GM19023 (cell line): ENCODE data around the gene DLGAP3.
"Not testable (repeated sequence)": the region's sequence is repeated elsewhere in the genome, so short reads cannot be mapped to it uniquely, and the experiment has no call there.

Source experiments
- ATAC-seq: cut with Tn5 transposase; IDR thresholded peaks from one replicate; pipeline ENCODE4 v1.9.1; 2021; ENCODE audit warnings: mild to moderate bottlenecking, moderate library complexity; ENCODE audit not compliant: unreplicated experiment

Gene DLGAP3

GRCh38 chr1:34842073-34842472, 87.4 kb downstream of the DLGAP3 start:
- no peak for ATAC-seq

DNA sequence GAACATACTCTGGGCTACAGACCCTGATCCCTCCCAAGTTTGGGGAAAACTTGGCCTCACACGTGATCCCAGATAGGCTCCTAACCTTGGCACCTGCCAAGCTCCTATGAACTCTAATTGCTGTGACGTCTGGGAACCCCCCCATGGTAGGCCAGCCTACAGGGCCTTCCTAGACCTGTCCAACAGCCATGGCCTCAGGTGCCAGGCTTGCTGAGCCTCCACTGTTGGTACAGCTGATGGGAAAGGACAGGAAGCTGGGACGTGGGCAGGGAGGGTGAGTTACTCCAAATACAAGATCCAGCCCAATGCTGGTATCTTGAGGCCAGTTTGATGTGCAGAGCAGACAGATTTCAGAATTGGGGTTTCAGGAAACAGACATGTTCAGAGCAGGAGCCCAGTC, 89.0 kb downstream of the DLGAP3 start:
- no peak for ATAC-seq

GRCh38 chr1:34839526-34840305, 89.7 kb downstream of the DLGAP3 start:
- no peak for ATAC-seq

DNA sequence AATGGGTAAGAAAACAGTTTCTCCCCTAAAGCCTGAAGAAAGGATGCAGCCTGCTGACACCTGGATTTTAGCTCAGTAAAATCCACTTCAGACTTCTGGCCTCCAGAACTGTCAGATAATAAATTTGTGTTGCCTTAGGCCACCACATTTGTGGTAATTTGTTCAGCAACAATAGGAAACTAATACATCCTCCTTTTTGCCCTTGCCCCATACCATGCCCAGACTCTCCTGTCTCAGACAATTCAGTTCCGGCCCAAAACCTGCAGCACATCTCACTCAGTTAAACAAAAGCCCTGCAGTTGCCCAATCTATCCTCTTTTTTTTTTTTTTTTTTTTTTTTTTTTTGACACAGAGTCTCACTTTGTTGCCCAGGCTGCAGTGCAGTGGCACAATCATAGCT, 95.7 kb downstream of the DLGAP3 start:
- ATAC-seq: no peak

- ATAC-seq: no peak
These were observed 97.7 kb downstream of the DLGAP3 start for GRCh38 chr1:34831721-34832246.

DNA sequence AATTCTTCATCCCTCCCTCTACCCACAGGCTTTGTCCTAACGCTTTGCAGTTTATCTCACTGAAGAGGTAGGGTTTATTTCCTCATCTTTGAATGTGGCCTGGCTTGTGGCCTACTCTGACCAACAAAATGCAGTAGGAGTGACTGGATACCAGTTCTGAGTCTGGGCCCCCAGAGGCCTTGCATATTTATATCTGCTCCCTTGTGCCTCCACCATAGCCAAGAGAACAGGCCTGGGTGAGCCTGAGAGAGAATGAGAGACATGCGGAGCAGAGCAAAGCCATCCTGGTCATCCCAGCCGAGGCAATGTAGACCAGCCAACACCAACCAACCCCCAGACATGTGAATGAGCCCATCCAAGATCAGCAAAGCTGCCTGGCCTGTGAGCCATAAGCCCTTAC, 100.2 kb downstream of the DLGAP3 start:
- no peak for ATAC-seq

DNA sequence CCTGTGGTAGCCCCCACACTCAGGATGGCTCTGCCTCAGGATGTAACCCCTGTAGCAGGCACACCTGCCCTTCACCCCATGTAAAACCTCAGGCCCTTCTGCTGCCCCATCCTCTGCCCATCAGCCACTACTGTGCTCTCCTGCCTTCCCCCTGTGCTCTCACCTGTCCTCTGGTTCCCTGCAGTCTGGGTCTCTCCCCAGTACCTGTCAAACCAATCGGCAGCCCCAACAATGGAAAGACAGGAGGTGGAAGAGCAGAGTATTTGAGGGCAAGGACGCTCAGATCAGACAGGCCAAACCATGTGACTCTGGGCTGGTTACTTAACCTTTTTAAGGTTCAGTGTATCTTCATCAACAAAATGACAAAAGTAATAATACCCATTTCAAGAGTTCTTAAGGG, 100.8 kb downstream of the DLGAP3 start:
- ATAC-seq: no peak

DNA sequence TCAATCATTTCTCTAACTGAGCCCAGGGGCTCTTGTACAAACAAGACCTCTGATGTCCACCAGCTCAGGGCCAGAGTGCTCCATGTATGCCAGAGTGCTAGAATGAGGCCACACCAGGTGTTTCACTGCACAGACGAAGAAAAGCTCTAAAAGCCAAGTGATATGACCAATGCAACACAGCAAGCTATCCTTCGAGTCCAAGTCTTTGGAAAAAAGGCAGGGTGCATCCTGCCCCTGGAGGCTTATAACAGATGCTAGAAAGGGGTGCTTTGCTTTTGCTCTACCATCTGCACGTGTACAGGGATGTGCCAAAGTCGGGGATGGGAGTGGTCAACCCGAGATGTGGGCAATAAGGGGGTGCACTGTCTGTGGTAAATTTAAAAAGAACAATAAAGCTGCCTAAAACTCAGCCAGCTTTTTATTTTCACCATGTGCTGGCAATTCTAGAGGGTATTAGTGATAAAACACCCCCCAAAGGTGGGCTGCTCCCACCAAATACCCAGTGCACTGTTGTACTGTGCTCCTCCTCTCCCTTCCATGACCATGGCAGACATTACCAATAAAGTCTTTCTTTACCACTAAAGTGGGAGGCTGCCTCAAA, 102.0 kb downstream of the DLGAP3 start:
- no peak for ATAC-seq

DNA sequence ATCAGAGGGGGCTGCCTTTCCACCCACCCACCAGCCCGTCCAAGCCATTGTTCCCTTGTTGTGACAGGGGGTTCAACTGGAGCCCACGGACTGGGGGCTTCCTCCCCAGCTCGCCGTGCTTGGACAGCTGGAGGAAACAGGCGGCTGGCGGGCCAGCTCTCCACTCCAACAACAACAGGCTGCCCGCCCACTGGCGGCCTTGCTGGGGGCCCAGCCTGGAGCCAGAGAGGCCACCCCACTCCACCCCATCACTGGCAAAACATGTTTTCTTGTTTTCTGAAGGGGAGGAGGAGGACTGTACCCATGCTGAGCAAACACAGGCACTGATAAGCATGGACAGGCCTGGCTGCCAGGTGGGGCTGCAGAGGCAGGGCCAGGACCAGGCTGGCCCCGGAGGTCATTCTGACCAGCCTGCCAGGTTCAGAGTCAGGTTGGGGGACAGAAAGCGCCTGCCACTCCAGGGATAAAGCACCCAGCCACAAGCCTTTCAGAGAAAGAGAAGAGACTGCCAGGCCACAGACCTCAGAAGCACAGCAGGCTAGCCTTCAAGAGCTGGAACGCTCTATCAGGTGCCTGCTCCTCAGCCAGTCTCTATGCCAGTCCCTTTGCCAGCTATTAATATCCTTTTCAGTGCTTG, 103.9 kb downstream of the DLGAP3 start:
- ATAC-seq: no peak

DNA sequence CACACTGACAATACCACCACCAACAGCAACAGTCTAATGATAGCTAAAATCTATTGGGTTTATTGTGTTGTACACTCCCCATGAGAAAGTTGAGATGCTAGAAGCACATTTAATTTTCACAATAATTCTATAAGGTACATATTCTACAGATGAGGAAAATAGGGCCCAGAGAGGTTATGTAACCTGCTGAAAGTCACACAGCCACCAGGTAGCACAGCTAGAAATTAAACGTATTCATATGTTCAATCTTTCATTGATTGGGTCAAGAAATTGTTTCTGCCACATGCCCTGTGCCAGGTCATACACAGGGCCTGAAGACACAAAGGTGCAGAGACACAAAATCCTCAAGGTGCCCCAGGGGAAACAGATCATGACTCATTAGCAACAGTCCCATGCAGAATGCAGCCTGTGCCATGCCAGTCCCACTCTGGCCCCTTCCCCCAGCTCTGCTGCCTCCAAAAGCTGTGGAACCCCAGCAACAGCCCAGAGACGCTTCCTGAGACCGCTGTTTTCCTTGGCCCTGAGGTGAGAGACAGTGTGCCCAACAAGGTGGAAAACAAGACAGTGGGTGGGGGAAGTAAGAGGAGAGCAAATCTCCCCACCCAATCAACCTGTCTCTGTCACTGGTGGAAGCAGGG, 104.5 kb downstream of the DLGAP3 start:
- ATAC-seq: no peak

GRCh38 chr1:34822202-34822601, 107.2 kb downstream of the DLGAP3 start:
- ATAC-seq: no peak

- ATAC-seq: not testable (repeated sequence)
These were observed 110.6 kb downstream of the DLGAP3 start for GRCh38 chr1:34818862-34819261.

GRCh38 chr1:34816778-34817177, 112.7 kb downstream of the DLGAP3 start:
- no peak for ATAC-seq

GRCh38 chr1:34816332-34816731, 113.1 kb downstream of the DLGAP3 start:
- no peak for ATAC-seq
